GM19043 (cell line): Measurements from ENCODE around the gene MINDY1.
A peak's percentile ranks its signal among the peaks of the same experiment; 100 is the strongest.

ENCODE experiments used
- ATAC-seq: cut with Tn5 transposase; IDR thresholded peaks from one replicate; pipeline ENCODE4 v1.9.1; 2021; ENCODE audit warnings: low read depth; ENCODE audit not compliant: unreplicated experiment

Gene MINDY1

GRCh38 chr1:151006327-151007052 is at the start of gene MINDY1:
Gene MINDY1, minus strand, starts transcription at chr1:151006902. Its CDS starts 4,285 bp downstream, at chr1:151002617.
- peak; percentile 53 for ATAC-seq

GRCh38 chr1:151056149-151056548 is 49.4 kb upstream of the MINDY1 start:
- ATAC-seq, result no peak

- ATAC-seq, result no peak
Observed at GRCh38 chr1:151055581-151055980, 48.9 kb upstream of the MINDY1 start.

- no peak for ATAC-seq
Observed at GRCh38 chr1:151054971-151055547, 48.4 kb upstream of the MINDY1 start.

GRCh38 chr1:151051356-151052009 is 44.8 kb upstream of the MINDY1 start:
- ATAC-seq, result no peak

GRCh38 chr1:151050051-151050688 is 43.5 kb upstream of the MINDY1 start:
- ATAC-seq, result no peak

GRCh38 chr1:151049458-151049857 is 42.8 kb upstream of the MINDY1 start:
- no peak for ATAC-seq

- ATAC-seq, result no peak
Observed at GRCh38 chr1:151048645-151049032, 41.9 kb upstream of the MINDY1 start.

- ATAC-seq, result peak; percentile 57
Observed at GRCh38 chr1:151047925-151048644, 41.4 kb upstream of the MINDY1 start.

GRCh38 chr1:151047591-151047924 is 40.9 kb upstream of the MINDY1 start, which contains the start of gene C1orf56:
Gene C1orf56, plus strand, starts transcription at chr1:151047751. Its CDS starts 97 bp downstream, at chr1:151047848.
- peak; percentile 49 for ATAC-seq

GRCh38 chr1:151043163-151043562 is 36.5 kb upstream of the MINDY1 start:
- ATAC-seq, result no peak

GRCh38 chr1:151039521-151039920 is 32.8 kb upstream of the MINDY1 start:
- ATAC-seq, result no peak

GRCh38 chr1:151037032-151037431 is 30.3 kb upstream of the MINDY1 start:
- no peak for ATAC-seq

- ATAC-seq, result no peak
Observed at GRCh38 chr1:151036356-151036755, 29.7 kb upstream of the MINDY1 start, which contains the start of gene BNIPL. Gene BNIPL, plus strand, starts transcription at chr1:151036586. Its CDS starts 140 bp downstream, at chr1:151036726.

- ATAC-seq, result no peak
Observed at GRCh38 chr1:151035167-151035566, 28.5 kb upstream of the MINDY1 start.

- no peak for ATAC-seq
Observed at GRCh38 chr1:151032164-151032563, 25.5 kb upstream of the MINDY1 start.

- ATAC-seq, result no peak
Observed at GRCh38 chr1:151026460-151026859, 19.8 kb upstream of the MINDY1 start.

- peak; percentile 47 for ATAC-seq
Observed at GRCh38 chr1:151024540-151025146, 17.9 kb upstream of the MINDY1 start.

- no peak for ATAC-seq
Observed at GRCh38 chr1:151013518-151013917, 6.8 kb upstream of the MINDY1 start.
